Lower leg skin (tissue), 3 donors: ENCODE results near the gene NRGN.

Source experiments
- CTCF ChIP-seq, 3 donors: fragments of 450-650 bp; IDR thresholded peaks; one replicate each; pipeline ENCODE4 v1.5.1; 2016; ENCODE audit warnings: antibody characterized with exemption in 3 of 3, mild to moderate bottlenecking in 3 of 3, moderate library complexity in 2 of 3
- POLR2A ChIP-seq, 2 donors: fragments of 450-650 bp; IDR thresholded peaks; one replicate each; pipeline ENCODE4 v1.6.1; 2016 to 2017; ENCODE audit warnings: antibody characterized with exemption in 2 of 2, mild to moderate bottlenecking in 1 of 2, moderate library complexity in 1 of 2

GRCh38 chr11:124707829-124708228 lies 31.9 kb upstream of the NRGN start:
- TF ChIP-seq POLR2A (IDR thresholded peaks at IDR 0.05), result no peak
- no peak for TF ChIP-seq CTCF (IDR thresholded peaks at IDR 0.05)
